Activated naive CD4-positive, alpha-beta T cell treated with anti-CD3 and anti-CD28 coated beads for 36 hours (primary cell): Measurements from ENCODE around the gene CCSER1. TPM values are rescaled to one million over a fixed set of nuclear protein-coding genes. Genes with fewer than 3 reads are reported as not detected.
"Not testable (repeated sequence)": the region's sequence is repeated elsewhere in the genome, so short reads cannot be mapped to it uniquely, and the experiment has no call there.

Source experiments
- CTCF ChIA-PET: fragments of 350-600 bp; sonication (Branson Sonifier 250); formaldehyde crosslinking; loops from one replicate; lab custom pipeline; 2021; ENCODE audit warnings: antibody characterized with exemption; lab: Charles Lee
- DNase-seq: peaks from one replicate; pipeline ENCODE4 v3.0.0-alpha.2; 2020
- H3K27ac Mint-ChIP-seq: one replicate; pipeline ENCODE4 v1.8.0; 2021; ENCODE audit warnings: mild to moderate bottlenecking, mixed read lengths
- H3K27me3 Mint-ChIP-seq: one replicate; pipeline ENCODE4 v1.8.0; 2021; ENCODE audit warnings: low read depth, mixed read lengths
- H3K36me3 Mint-ChIP-seq: one replicate; pipeline ENCODE4 v1.8.0; 2021; ENCODE audit warnings: low read depth, mixed read lengths
- H3K4me1 Mint-ChIP-seq: one replicate; pipeline ENCODE4 v1.8.0; 2021; ENCODE audit warnings: low read depth, mixed read lengths
- H3K4me3 Mint-ChIP-seq: one replicate; pipeline ENCODE4 v1.8.0; 2021; ENCODE audit warnings: mild to moderate bottlenecking, moderate library complexity, mixed read lengths
- H3K9me3 Mint-ChIP-seq: one replicate; pipeline ENCODE4 v1.8.0; 2021; ENCODE audit warnings: mixed read lengths
- intact Hi-C: fragments of 100-400 bp; cut with micrococcal nuclease; formaldehyde crosslinking; loops from one replicate; pipeline ENCODE4 v1.15.1; 2023
- total RNA-seq, 2 experiments: library from RNA; stranded (reverse); gene quantifications; one replicate each; pipeline ENCODE4 v1.2.3, GENCODE V29; 2021

CCSER1 gene
- total RNA-seq, 2 experiments from 2014 or later, result not detected

- DNase-seq, result no peak
- Mint-ChIP-seq H3K27ac (no peak overlapping the region), H3K4me3 (no peak overlapping the region), H3K4me1 (no peaks in the 10 kb centered on the region), H3K9me3 (no peaks in the 10 kb centered on the region), H3K36me3 (no peaks in the 10 kb centered on the region), H3K27me3 (no peaks in the 10 kb centered on the region)
- intact Hi-C loops, result no loop called here
- CTCF ChIA-PET, result no interaction called here
Observed at GRCh38 chr4:90442619-90443018, 315.4 kb downstream of the CCSER1 start.

- H3K4me1 Mint-ChIP-seq, result no peaks in the 10 kb centered on the region
- no peak overlapping the region for H3K4me3 Mint-ChIP-seq
- no peak overlapping the region for H3K27ac Mint-ChIP-seq
- H3K27me3 Mint-ChIP-seq, result no peaks in the 10 kb centered on the region
- H3K36me3 Mint-ChIP-seq, result no peaks in the 10 kb centered on the region
- no peak for DNase-seq
- intact Hi-C loops, result no loop called here
- CTCF ChIA-PET, result no interaction called here
- no peaks in the 10 kb centered on the region for H3K9me3 Mint-ChIP-seq
Observed at GRCh38 chr4:90443231-90443630, 316.0 kb downstream of the CCSER1 start.

DNA sequence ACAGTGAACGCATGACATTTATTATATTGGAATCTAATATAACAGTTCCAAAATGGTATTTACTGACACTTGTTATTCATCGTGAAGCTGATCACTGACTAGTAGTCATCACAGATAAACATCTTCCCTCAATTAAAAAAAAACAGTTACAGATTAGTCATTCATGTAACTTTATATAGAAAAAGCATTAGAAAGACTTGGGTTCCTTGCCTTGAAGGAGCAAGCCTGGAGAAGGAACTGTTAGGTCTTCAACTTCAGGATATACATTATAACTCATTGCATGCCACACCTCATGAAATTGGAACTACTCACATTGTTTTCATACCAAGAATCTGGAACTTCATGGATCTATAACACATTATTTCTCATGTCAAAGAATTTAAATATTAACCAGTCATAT, 317.7 kb downstream of the CCSER1 start:
- CTCF ChIA-PET, result no interaction called here
- Mint-ChIP-seq H3K27me3 (no peaks in the 10 kb centered on the region), H3K36me3 (no peaks in the 10 kb centered on the region), H3K4me1 (no peaks in the 10 kb centered on the region), H3K27ac (no peak overlapping the region), H3K9me3 (peaks cover 1% of the 10 kb centered on the region), H3K4me3 (no peak overlapping the region)
- DNase-seq, result no peak
- intact Hi-C loops, result no loop called here

DNA sequence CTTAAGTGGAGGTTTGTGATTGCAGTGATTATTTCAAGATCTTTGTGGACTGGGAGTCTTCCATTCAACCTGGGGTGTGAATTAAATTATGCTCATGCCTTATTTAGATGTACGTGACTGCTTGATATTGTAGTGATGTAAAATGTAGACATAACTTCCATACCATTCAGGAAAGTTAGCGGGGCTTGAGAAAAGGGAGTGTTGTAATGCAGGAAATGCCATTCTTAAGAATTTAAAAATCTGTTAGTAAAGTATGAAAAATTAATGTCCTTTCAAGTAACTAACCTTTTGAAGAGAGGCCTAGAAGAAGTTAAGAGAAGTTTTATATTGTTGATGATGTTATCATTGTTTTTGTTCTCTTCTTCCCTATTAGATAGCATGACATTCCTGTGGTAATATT, 318.2 kb downstream of the CCSER1 start:
- no peak for DNase-seq
- Mint-ChIP-seq H3K27me3 (no peaks in the 10 kb centered on the region), H3K27ac (no peak overlapping the region), H3K4me3 (no peak overlapping the region), H3K36me3 (no peaks in the 10 kb centered on the region), H3K9me3 (peaks cover 5% of the 10 kb centered on the region), H3K4me1 (no peaks in the 10 kb centered on the region)
- CTCF ChIA-PET, result no interaction called here
- intact Hi-C loops, result no loop called here

- H3K4me1 Mint-ChIP-seq, result no peaks in the 10 kb centered on the region
- no peaks in the 10 kb centered on the region for H3K27me3 Mint-ChIP-seq
- H3K4me3 Mint-ChIP-seq, result no peak overlapping the region
- CTCF ChIA-PET, result interaction anchor here (1.0 kb wide), 1 partner anchor 9 kb away, joined by 3 read pairs; no protein-coding TSS in a partner anchor
- H3K36me3 Mint-ChIP-seq, result no peaks in the 10 kb centered on the region
- H3K27ac Mint-ChIP-seq, result no peak overlapping the region
- intact Hi-C loops, result no loop called here
- peaks cover 7% of the 10 kb centered on the region for H3K9me3 Mint-ChIP-seq
- DNase-seq, result no peak
Observed at GRCh38 chr4:90449626-90450025, 322.4 kb downstream of the CCSER1 start.

DNA sequence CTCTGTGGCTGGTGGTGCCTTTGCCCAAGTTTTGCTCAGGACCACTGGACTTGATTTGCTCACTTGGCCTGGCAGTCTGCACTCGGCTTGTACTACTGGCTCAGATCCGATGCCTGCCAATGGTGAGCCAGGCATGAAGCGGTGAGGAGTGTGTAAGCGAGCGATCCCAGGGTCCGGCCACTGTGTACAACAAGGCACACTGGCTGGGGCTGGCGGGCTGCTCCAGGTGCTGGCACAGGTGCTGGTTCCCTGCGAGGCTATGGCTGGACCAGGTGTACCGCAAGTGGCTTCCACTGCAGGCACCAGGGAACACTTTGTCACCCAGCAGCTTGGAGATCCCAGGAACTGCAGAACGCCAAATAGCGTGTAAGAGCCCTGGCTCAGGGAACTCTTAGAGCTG, 329.7 kb downstream of the CCSER1 start:
- peaks cover 6% of the 10 kb centered on the region for H3K9me3 Mint-ChIP-seq

GRCh38 chr4:90457817-90458216, 330.6 kb downstream of the CCSER1 start:
- Mint-ChIP-seq H3K4me3 (no peak overlapping the region), H3K4me1 (no peaks in the 10 kb centered on the region), H3K27ac (no peak overlapping the region), H3K36me3 (no peaks in the 10 kb centered on the region), H3K27me3 (no peaks in the 10 kb centered on the region), H3K9me3 (peaks cover 6% of the 10 kb centered on the region)
- intact Hi-C loops, result no loop called here
- CTCF ChIA-PET, result no interaction called here
- DNase-seq, result no peak

More for the DNA sequence above, 329.7 kb downstream of the CCSER1 start:
- Mint-ChIP-seq H3K27me3 (no peaks in the 10 kb centered on the region), H3K36me3 (no peaks in the 10 kb centered on the region), H3K4me1 (no peaks in the 10 kb centered on the region), H3K4me3 (no peak overlapping the region), H3K27ac (no peak overlapping the region)
- no peak for DNase-seq
- CTCF ChIA-PET, result no interaction called here
- intact Hi-C loops, result no loop called here

- no peak overlapping the region for H3K27ac Mint-ChIP-seq
- no peak for DNase-seq
- intact Hi-C loops, result no loop called here
- no peaks in the 10 kb centered on the region for H3K4me1 Mint-ChIP-seq
- CTCF ChIA-PET, result no interaction called here
- H3K27me3 Mint-ChIP-seq, result no peaks in the 10 kb centered on the region
- peaks cover 6% of the 10 kb centered on the region for H3K9me3 Mint-ChIP-seq
- H3K36me3 Mint-ChIP-seq, result no peaks in the 10 kb centered on the region
- no peak overlapping the region for H3K4me3 Mint-ChIP-seq
Observed at GRCh38 chr4:90458576-90458975, 331.4 kb downstream of the CCSER1 start.

DNA sequence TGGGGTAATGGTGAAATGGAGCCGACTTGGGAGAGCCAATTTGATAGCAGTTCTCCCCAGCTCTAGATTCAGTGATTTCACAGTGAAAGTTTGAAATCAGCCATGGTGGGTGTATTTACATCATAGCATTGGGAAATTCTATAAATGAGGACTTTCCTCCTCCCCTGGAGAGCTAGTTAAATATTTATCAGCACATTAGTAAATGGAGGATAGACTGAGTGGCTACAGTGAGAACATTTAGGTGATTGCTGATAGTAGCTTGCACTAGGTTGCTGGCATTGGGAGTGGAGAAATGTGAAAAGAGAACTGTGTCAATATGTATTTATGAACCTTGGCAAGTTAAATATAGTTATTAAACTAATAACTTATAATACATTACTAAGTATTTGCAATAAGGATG, 347.3 kb downstream of the CCSER1 start:
- CTCF ChIA-PET, result interaction anchor here (0.6 kb wide), 1 partner anchor 23 kb away, joined by 3 read pairs; no protein-coding TSS in a partner anchor
- Mint-ChIP-seq H3K27me3 (no peaks in the 10 kb centered on the region), H3K9me3 (peaks cover 3% of the 10 kb centered on the region), H3K27ac (no peak overlapping the region), H3K4me3 (no peak overlapping the region), H3K4me1 (no peaks in the 10 kb centered on the region), H3K36me3 (no peaks in the 10 kb centered on the region)
- no peak for DNase-seq
- intact Hi-C loops, result no loop called here

DNA sequence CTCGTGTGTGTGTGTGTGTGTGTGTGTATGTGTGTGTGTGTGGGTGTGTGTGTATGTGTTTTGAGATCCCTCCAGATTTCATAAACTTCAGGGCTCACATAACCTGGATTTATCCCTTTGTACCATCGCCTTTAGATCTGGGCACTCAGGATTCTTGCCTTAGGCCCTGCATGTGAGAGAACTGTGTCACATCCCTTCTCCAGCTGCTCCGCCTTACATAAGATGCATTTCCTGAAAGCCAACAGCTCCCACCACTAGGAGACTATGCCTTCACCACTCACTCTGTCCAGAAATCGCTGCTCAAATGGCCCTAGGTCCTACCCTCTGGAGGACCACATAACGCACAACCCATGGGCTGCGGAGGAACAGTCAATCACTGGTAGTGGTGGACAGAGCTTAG, 348.8 kb downstream of the CCSER1 start:
- no peak overlapping the region for H3K4me3 Mint-ChIP-seq
- intact Hi-C loops, result no loop called here
- H3K4me1 Mint-ChIP-seq, result no peaks in the 10 kb centered on the region
- H3K27me3 Mint-ChIP-seq, result no peaks in the 10 kb centered on the region
- DNase-seq, result no peak
- H3K9me3 Mint-ChIP-seq, result peaks cover 13% of the 10 kb centered on the region
- no peaks in the 10 kb centered on the region for H3K36me3 Mint-ChIP-seq
- H3K27ac Mint-ChIP-seq, result no peak overlapping the region
- CTCF ChIA-PET, result no interaction called here

DNA sequence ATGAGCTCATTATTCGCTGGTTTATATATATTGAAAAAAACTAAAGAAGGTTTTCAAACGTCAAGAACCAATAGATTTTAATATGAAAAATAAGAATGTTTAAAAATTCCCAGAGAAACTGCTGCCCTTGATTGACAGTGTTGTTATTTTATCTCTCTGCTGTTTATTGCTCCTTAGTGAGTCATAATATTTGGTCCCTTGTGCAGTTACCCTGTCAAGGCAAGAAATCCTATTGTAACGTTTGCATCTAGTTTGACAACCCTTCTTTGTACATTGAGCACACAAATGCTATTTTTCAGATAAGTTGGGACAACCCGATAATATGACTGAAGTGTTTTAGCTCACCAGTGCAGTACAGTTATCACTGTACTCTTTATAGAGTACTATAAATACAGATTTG, 349.4 kb downstream of the CCSER1 start:
- Mint-ChIP-seq H3K4me3 (no peak overlapping the region), H3K36me3 (no peaks in the 10 kb centered on the region), H3K9me3 (peaks cover 18% of the 10 kb centered on the region), H3K27ac (no peak overlapping the region), H3K4me1 (no peaks in the 10 kb centered on the region), H3K27me3 (no peaks in the 10 kb centered on the region)
- CTCF ChIA-PET, result no interaction called here
- no peak for DNase-seq
- intact Hi-C loops, result no loop called here

- peaks cover 14% of the 10 kb centered on the region for H3K9me3 Mint-ChIP-seq
- H3K4me1 Mint-ChIP-seq, CTCF ChIA-PET, H3K27ac Mint-ChIP-seq, H3K36me3 Mint-ChIP-seq, intact Hi-C loops, H3K27me3 Mint-ChIP-seq, DNase-seq, H3K4me3 Mint-ChIP-seq: not testable (repeated sequence)
Observed at GRCh38 chr4:90484894-90485293, 357.7 kb downstream of the CCSER1 start.

DNA sequence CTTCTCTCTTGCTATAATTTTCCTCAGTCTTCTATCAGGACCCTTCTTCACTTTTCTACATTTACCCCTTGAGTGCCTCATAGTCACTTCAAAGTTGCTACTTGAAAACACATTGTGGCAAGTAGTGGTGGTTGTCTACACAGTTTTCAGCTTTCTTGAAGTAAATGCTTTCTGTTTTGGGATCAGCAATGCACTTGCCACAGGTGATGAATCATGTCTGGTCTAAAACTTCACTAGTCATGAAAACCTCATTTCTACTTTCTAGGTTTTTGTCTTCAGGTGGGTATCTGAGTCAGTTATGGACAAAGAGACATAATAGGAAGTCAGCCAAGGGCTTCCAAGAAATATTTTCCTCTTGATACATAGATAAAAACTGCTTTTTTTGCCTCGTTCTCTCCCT, 359.2 kb downstream of the CCSER1 start:
- CTCF ChIA-PET, result no interaction called here

GRCh38 chr4:90495211-90495610, 368.0 kb downstream of the CCSER1 start:
- Mint-ChIP-seq H3K4me3 (no peak overlapping the region), H3K9me3 (peaks cover 13% of the 10 kb centered on the region), H3K4me1 (no peaks in the 10 kb centered on the region), H3K27ac (no peak overlapping the region), H3K36me3 (no peaks in the 10 kb centered on the region), H3K27me3 (no peaks in the 10 kb centered on the region)
- no peak for DNase-seq
- CTCF ChIA-PET, result no interaction called here
- intact Hi-C loops, result no loop called here

More for the DNA sequence above, 359.2 kb downstream of the CCSER1 start:
- Mint-ChIP-seq H3K36me3 (no peaks in the 10 kb centered on the region), H3K4me1 (no peaks in the 10 kb centered on the region), H3K4me3 (no peak overlapping the region), H3K27me3 (no peaks in the 10 kb centered on the region), H3K9me3 (peaks cover 5% of the 10 kb centered on the region), H3K27ac (no peak overlapping the region)
- DNase-seq, result no peak
- intact Hi-C loops, result no loop called here
